Esophagus muscularis mucosa (tissue), 4 donors: Measurements from ENCODE around the gene WDR64. TPM values are rescaled to one million over a fixed set of nuclear protein-coding genes. Genes with fewer than 3 reads are reported as not detected.

Experiments
- DNase-seq: peaks from one replicate; pipeline ENCODE4 v3.0.0-alpha.2; 2017; ENCODE audit errors: extremely low spot score
- H3K27ac ChIP-seq, 4 donors: fragments of 200-600 bp; sonication (generic); replicated peaks in 1 of 4; 1 replicate in 3 of 4; 2 replicates in 1 of 4; pipeline ENCODE4 v1.5.1; 2016 to 2019; ENCODE audit warnings: mild to moderate bottlenecking in 1 of 4
- H3K27me3 ChIP-seq, 4 donors: fragments of 200-600 bp; sonication (generic); one replicate each; pipeline versions ENCODE4 v1.5.1 to v1.6.0; 2016 to 2019
- H3K36me3 ChIP-seq, 4 donors: fragments of 200-600 bp; sonication (generic); one replicate each; pipeline ENCODE4 v1.5.1; 2016 to 2019
- H3K4me1 ChIP-seq, 4 donors: fragments of 200-600 bp; sonication (generic); one replicate each; pipeline ENCODE4 v1.5.1; 2016 to 2019
- H3K4me3 ChIP-seq, 4 donors: fragments of 200-600 bp; sonication (generic); 1 replicate in 2 of 4; 2 replicates in 2 of 4; pipeline ENCODE4 v1.5.1; 2016 to 2019; ENCODE audit warnings: mild to moderate bottlenecking in 4 of 4, moderate library complexity in 1 of 4
- H3K9me3 ChIP-seq, 4 donors: fragments of 200-600 bp; sonication (generic); 1 replicate in 3 of 4; 2 replicates in 1 of 4; pipeline ENCODE4 v1.5.1; 2016 to 2019
- CTCF ChIP-seq, 3 experiments: fragments of 200-600 bp in 2 of 3; fragments of 450-650 bp in 1 of 3; sonication (generic) in 2 of 3; IDR thresholded peaks; one replicate each; pipeline ENCODE4 v1.5.1; 2017 to 2019; ENCODE audit warnings: antibody characterized with exemption in 3 of 3, mild to moderate bottlenecking in 2 of 3, moderate library complexity in 1 of 3
- EP300 ChIP-seq: sonication (generic); formaldehyde crosslinking; IDR thresholded peaks from one replicate; pipeline ENCODE4 v1.6.1; 2017; ENCODE audit warnings: antibody characterized with exemption
- POLR2A ChIP-seq: fragments of 450-650 bp; IDR thresholded peaks from one replicate; pipeline ENCODE4 v1.6.1; 2017; ENCODE audit warnings: antibody characterized with exemption, moderate library complexity, mild to moderate bottlenecking, low read depth
- POLR2AphosphoS5 ChIP-seq, 2 donors: sonication (generic); formaldehyde crosslinking; IDR thresholded peaks; one replicate each; pipeline ENCODE4 v1.6.1; 2017; ENCODE audit warnings: antibody characterized with exemption in 2 of 2
- WGBS: methylation state at CpG from one replicate; pipeline ENCODE4 v1.1.5; 2018; 5-methylcytosine and 5-hydroxymethylcytosine counted together
- intact Hi-C: fragments of 100-400 bp; cut with DNase I; formaldehyde crosslinking; loops from one replicate; pipeline ENCODE4 v1.15.1; 2023
- total RNA-seq, 4 donors: library from RNA; depleted of rRNA; stranded (reverse); fragments of >200 nt; gene quantifications; one replicate each; pipeline versions ENCODE4 v1.1.0 to v1.2.1, GENCODE V29; 2016

The WDR64 gene
- total RNA-seq, 4 donors from 2014 or later = not detected

DNA sequence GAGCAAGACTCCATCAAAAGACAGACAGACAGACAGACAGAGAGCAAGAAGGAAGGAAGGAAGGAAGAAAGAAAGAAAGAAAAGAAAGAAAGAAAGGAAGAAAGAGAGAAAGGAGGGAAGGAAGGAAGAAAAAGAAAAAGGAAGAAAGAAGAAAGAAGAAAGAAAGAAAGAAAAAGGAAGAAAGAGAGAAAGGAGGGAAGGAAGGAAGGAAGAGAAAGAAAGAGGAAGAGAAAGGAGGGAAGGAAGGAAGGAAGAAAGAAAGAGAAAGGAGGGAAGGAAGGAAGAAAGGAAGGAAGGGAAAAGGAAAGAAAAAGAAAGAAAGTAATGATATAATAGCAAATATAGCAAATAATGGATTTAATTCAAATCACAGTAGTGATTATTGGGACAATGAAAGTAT lies 44.6 kb upstream of the WDR64 start:
- Histone ChIP-seq H3K36me3 (no peaks in the 10 kb centered on the region), H3K27ac (no peak overlapping the region), H3K9me3 (no peaks in the 10 kb centered on the region), H3K4me3 (no peak overlapping the region), H3K4me1 (peaks cover 0 to 4% (median 0%) of the 10 kb centered on the region in 4 donors), H3K27me3 (no peaks in the 10 kb centered on the region)
- intact Hi-C loops = no loop called here
- TF ChIP-seq CTCF (IDR thresholded peaks at IDR 0.05) = no peak
- no peak for TF ChIP-seq POLR2AphosphoS5 (IDR thresholded peaks at IDR 0.05)
- TF ChIP-seq EP300 = no peak
- no peak for DNase-seq

GRCh38 chr1:241608379-241609033 lies 43.6 kb upstream of the WDR64 start:
- H3K27me3 ChIP-seq = no peaks in the 10 kb centered on the region
- H3K4me3 ChIP-seq = no peak overlapping the region
- H3K9me3 ChIP-seq = no peaks in the 10 kb centered on the region
- intact Hi-C loops = no loop called here
- no peak overlapping the region for H3K27ac ChIP-seq
- H3K4me1 ChIP-seq = peaks cover 0 to 4% (median 0%) of the 10 kb centered on the region in 4 donors
- 40% methylated on average over 3 of the region's 3 CpGs for WGBS
- TF ChIP-seq POLR2A = no peak
- TF ChIP-seq CTCF (IDR thresholded peaks at IDR 0.05) = no peak
- TF ChIP-seq POLR2AphosphoS5 (IDR thresholded peaks at IDR 0.05) = no peak
- no peak for TF ChIP-seq EP300
- no peaks in the 10 kb centered on the region for H3K36me3 ChIP-seq
- no peak for DNase-seq

DNA sequence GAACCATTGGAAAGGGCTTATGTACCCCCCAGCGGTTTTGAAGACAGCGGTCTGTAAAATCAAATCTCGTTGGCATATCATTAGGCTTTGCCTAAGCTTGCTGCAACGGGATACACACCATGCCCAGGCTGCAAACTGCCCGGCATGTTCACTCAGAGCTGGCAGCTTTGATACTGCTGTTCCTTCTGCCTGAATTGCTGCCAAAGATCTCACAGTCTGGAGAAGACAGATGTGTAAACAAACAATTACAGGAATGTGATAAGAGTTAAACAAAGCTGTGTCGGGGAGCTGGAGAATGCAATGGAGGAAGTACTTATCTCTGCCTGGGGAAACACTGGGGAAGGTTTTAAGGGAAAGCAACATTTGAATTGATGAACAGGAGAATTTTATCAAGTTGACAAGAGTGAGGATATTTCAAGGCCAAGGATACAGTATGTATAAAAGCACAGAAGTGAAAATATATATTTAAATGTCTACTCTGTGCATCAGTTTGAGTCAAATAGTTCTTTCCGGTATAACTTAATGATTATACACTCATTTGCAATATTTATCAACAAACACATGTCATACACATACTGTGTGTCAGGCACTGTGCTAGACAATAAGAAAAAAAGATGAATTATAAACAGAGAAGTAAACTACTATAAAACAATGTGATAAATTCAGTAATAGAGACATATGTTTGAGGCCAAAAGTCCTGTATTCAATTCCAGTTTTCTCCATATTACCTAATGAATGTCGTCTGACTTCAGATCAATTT lies 41.8 kb upstream of the WDR64 start:
- Histone ChIP-seq H3K9me3 (no peaks in the 10 kb centered on the region), H3K27me3 (no peaks in the 10 kb centered on the region), H3K4me1 (peaks cover 0 to 4% (median 0%) of the 10 kb centered on the region in 4 donors), H3K36me3 (no peaks in the 10 kb centered on the region), H3K27ac (no peak overlapping the region), H3K4me3 (no peak overlapping the region)
- no peak for DNase-seq
- WGBS = 47% methylated on average over 8 of the region's 8 CpGs
- intact Hi-C loops = loop anchor here (5.0 to 10.0 kb wide), 2 partner anchors 235 to 387 kb away; partner anchors contain the start of genes EXO1 and MAP1LC3C
- no peak for TF ChIP-seq POLR2AphosphoS5 (IDR thresholded peaks at IDR 0.05)
- TF ChIP-seq POLR2A = no peak
- TF ChIP-seq EP300 = no peak
- no peak for TF ChIP-seq CTCF (IDR thresholded peaks at IDR 0.05)

GRCh38 chr1:241611063-241611462 lies 41.0 kb upstream of the WDR64 start:
- no peak overlapping the region for H3K4me3 ChIP-seq
- H3K27ac ChIP-seq = no peak overlapping the region
- H3K9me3 ChIP-seq = no peaks in the 10 kb centered on the region
- DNase-seq = no peak
- no peaks in the 10 kb centered on the region for H3K36me3 ChIP-seq
- TF ChIP-seq POLR2A (no peak), CTCF (IDR thresholded peaks at IDR 0.05) (peak; percentile 66 to 71 (median 68))
- intact Hi-C loops = loop anchor here (5.0 to 10.0 kb wide), 2 partner anchors 234 to 386 kb away; partner anchors contain the start of genes EXO1 and MAP1LC3C
- 25% methylated on average over 3 of the region's 3 CpGs for WGBS
- H3K4me1 ChIP-seq = peaks cover 0 to 4% (median 0%) of the 10 kb centered on the region in 4 donors
- peaks cover 0 to 6% (median 0%) of the 10 kb centered on the region in 4 donors for H3K27me3 ChIP-seq
